ENCODE measurements around the gene MGLL. TPM values are rescaled to one million over a fixed set of nuclear protein-coding genes. Genes with fewer than 3 reads are reported as not detected.

MGLL gene
- total and polyA plus RNA-seq, 9 of the 15 experiments (the other 6 are each of a cell fraction or from before 2014, with no cell fraction given) = 0.12 to 0.32 (median 0.18) TPM; not detected in 6

DNA sequence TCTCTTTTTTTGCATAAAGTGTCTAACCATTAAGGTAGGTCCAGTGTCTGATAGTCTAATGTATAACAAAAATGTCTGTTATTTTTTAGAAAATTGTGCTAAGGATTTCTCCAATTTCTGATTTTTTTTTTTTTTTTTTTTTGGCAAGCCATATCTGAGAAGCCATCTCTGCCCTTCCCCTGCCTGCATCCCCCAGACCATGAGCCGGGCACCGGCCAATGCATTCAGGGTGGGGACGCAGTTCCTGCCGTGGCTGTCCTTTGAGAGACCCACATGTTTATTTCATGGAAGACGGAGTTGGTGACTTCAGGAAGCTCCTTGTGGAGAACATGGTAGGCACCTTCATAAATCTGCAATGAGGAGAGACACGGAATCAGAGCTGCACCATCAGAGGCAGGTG is 130.3 kb downstream of the MGLL start:
- 29% methylated on average over 6 of the region's 6 CpGs for WGBS (ENCODE audit: insufficient coverage, low coverage, missing lambda C conversion rate)
- Histone ChIP-seq H3K27me3 (ENCODE audit: control insufficient read depth in 2 of 2, insufficient read depth in 2 of 2, low read length in 2 of 2) (peaks cover 0 to 25% of the 10 kb centered on the region in 2 experiments; a peak in 4 of 5 replicates), H3K4me2 (ENCODE audit: insufficient read depth, low read length) (no peak overlapping the region), H3K4me3 (no peak overlapping the region), H3K79me2 (ENCODE audit: control insufficient read depth, insufficient read depth, low read length) (no peaks in the 10 kb centered on the region), H2AFZ (ENCODE audit: low read depth, low read length) (no peak overlapping the region), H4K20me1 (replicated peaks; ENCODE audit: control insufficient read depth, insufficient read depth, low read length) (no peaks in the 10 kb centered on the region), H3K27ac (ENCODE audit: extremely low read depth, low read depth, low read length) (no peak overlapping the region), H3K9ac (ENCODE audit: insufficient read depth in 1 of 2, low read depth in 2 of 2, low read length in 2 of 2) (no peak overlapping the region), H3K9me3 (replicated peaks; ENCODE audit: control insufficient read depth, insufficient read depth, low read depth, low read length) (no peaks in the 10 kb centered on the region), H3K36me3 (ENCODE audit: control insufficient read depth, insufficient read depth, low read length) (no peaks in the 10 kb centered on the region), H3K9me1 (ENCODE audit: control insufficient read depth, insufficient read depth, low read length) (no peaks in the 10 kb centered on the region), H3K4me1 (replicated peaks in 1 of 2; ENCODE audit: control insufficient read depth in 2 of 2, insufficient read depth in 2 of 2, low read length in 2 of 2) (peaks cover 0 to 9% of the 10 kb centered on the region in 2 experiments; a peak in 2 of 5 replicates)
- ATAC-seq (no peak), DNase-seq (ENCODE audit: extremely low read depth in 1 of 4, low spot score in 3 of 4) (no peak), FAIRE-seq (no peak)
- ChIA-PET CTCF (ENCODE audit: low intra/inter-chr PET ratio) (no interaction called here), POLR2A (interaction anchor here (1.2 kb wide), 1 partner anchor 15 kb away, joined by 3 read pairs; no protein-coding TSS in a partner anchor)
- intact Hi-C loops (cut with micrococcal nuclease) (loop anchor here (5.0 kb wide), 1 partner anchor 140 kb away; no protein-coding TSS in a partner anchor), in situ Hi-C loops (cut with MboI) (no loop called here)
- no peak for TF ChIP-seq ZNF232 (CRISPR knock-in tag; IDR thresholded peaks at IDR 0.05)
- TF ChIP-seq TFAM (CRISPR knock-in tag; conservative IDR thresholded peaks at IDR 0.05) = no peak
- no peak for TF ChIP-seq SUPT5H (IDR thresholded peaks at IDR 0.05)
- TF ChIP-seq MTF1 (CRISPR knock-in tag; IDR thresholded peaks at IDR 0.05; ENCODE audit: borderline replicate concordance) = no peak
- TF ChIP-seq, protein P1, sequence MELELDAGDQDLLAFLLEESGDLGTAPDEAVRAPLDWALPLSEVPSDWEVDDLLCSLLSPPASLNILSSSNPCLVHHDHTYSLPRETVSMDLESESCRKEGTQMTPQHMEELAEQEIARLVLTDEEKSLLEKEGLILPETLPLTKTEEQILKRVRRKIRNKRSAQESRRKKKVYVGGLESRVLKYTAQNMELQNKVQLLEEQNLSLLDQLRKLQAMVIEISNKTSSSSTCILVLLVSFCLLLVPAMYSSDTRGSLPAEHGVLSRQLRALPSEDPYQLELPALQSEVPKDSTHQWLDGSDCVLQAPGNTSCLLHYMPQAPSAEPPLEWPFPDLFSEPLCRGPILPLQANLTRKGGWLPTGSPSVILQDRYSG (tag; conservative IDR thresholded peaks at IDR 0.05; ENCODE audit: low read depth) = no peak
- TF ChIP-seq MIER1 (IDR thresholded peaks at IDR 0.05; ENCODE audit: low read depth) = no peak
- no peak for TF ChIP-seq ZNF445 (CRISPR knock-in tag; IDR thresholded peaks at IDR 0.05; ENCODE audit: low read depth)
- no peak for TF ChIP-seq ZNF717 (CRISPR knock-in tag; IDR thresholded peaks at IDR 0.05)
- no peak for TF ChIP-seq BRCA1 (IDR thresholded peaks at IDR 0.05)
- no peak for TF ChIP-seq BRCA1 (CRISPR knock-in tag; IDR thresholded peaks at IDR 0.05)
- no peak for TF ChIP-seq ZFX (CRISPR knock-in tag; IDR thresholded peaks at IDR 0.05)
- no TSS peak for BruUV-seq (replicated peaks)
